GM19463 (cell line): ENCODE results near the gene POLR2L.

ENCODE experiments used
- ATAC-seq: cut with Tn5 transposase; IDR thresholded peaks from one replicate; pipeline ENCODE4 v1.9.1; 2021; ENCODE audit warnings: mild to moderate bottlenecking, moderate library complexity; ENCODE audit not compliant: unreplicated experiment

Gene POLR2L

GRCh38 chr11:842370-843002, at the start of gene POLR2L, which contains the start of gene TSPAN4:
POLR2L (minus strand) TSS chr11:842529; CDS start chr11:842508, 21 bp downstream.
TSPAN4 (plus strand) TSS chr11:842852; CDS start chr11:850305, 7,453 bp downstream.
- ATAC-seq: peak; percentile 61

- no peak for ATAC-seq
These were observed 48.6 kb upstream of the POLR2L start for GRCh38 chr11:890794-891540.

- ATAC-seq: no peak
These were observed 47.6 kb upstream of the POLR2L start for GRCh38 chr11:889687-890475.

GRCh38 chr11:889257-889656, 46.9 kb upstream of the POLR2L start:
- ATAC-seq: no peak

- no peak for ATAC-seq
These were observed 46.2 kb upstream of the POLR2L start for GRCh38 chr11:888310-889212.

- ATAC-seq: no peak
These were observed 45.3 kb upstream of the POLR2L start for GRCh38 chr11:887589-887988.

GRCh38 chr11:886568-886967, 44.2 kb upstream of the POLR2L start:
- ATAC-seq: no peak

- no peak for ATAC-seq
These were observed 42.3 kb upstream of the POLR2L start for GRCh38 chr11:884578-885070.

GRCh38 chr11:883527-883926, 41.2 kb upstream of the POLR2L start:
- ATAC-seq: no peak

GRCh38 chr11:882596-882995, 40.3 kb upstream of the POLR2L start:
- ATAC-seq: no peak

- no peak for ATAC-seq
These were observed 38.1 kb upstream of the POLR2L start for GRCh38 chr11:880447-880846.

GRCh38 chr11:877565-877964, 35.2 kb upstream of the POLR2L start:
- ATAC-seq: no peak

- ATAC-seq: no peak
These were observed 34.2 kb upstream of the POLR2L start for GRCh38 chr11:876545-876944.

- no peak for ATAC-seq
These were observed 33.5 kb upstream of the POLR2L start for GRCh38 chr11:875769-876301.

- no peak for ATAC-seq
These were observed 32.9 kb upstream of the POLR2L start for GRCh38 chr11:875203-875602.

- no peak for ATAC-seq
These were observed 31.4 kb upstream of the POLR2L start for GRCh38 chr11:873706-874105.

- no peak for ATAC-seq
These were observed 30.5 kb upstream of the POLR2L start for GRCh38 chr11:872799-873198.

GRCh38 chr11:871472-871871, 29.1 kb upstream of the POLR2L start:
- ATAC-seq: no peak

- no peak for ATAC-seq
These were observed 28.1 kb upstream of the POLR2L start for GRCh38 chr11:870418-870817.

GRCh38 chr11:870127-870413, 27.7 kb upstream of the POLR2L start:
- no peak for ATAC-seq
